WTC11 (cell line): ENCODE results near the gene BMP10. TPM values are rescaled to one million over a fixed set of nuclear protein-coding genes. Genes with fewer than 3 reads are reported as not detected.

Experiments used
- ATAC-seq: fragments of 200-7000 bp; cut with Tn5 transposase; 2 replicates; pipeline ENCODE4 v1.10.0; 2021; ENCODE audit warnings: mild to moderate bottlenecking, moderate library complexity
- CTCF ChIA-PET: fragments of 300-600 bp; sonication (Branson Sonifier 250); formaldehyde crosslinking; loops from one replicate; lab custom pipeline; 2021; ENCODE audit warnings: antibody characterized with exemption; lab: Charles Lee
- POLR2A ChIA-PET: fragments of 350-600 bp; sonication (Branson Sonifier 250); formaldehyde crosslinking; loops from one replicate; lab custom pipeline; 2021; ENCODE audit warnings: antibody characterized with exemption; lab: Charles Lee
- DNase-seq: peaks from one replicate; pipeline ENCODE4 v3.0.0; 2021; ENCODE audit warnings: low spot score
- H3K27ac Mint-ChIP-seq: 2 replicates; pipeline ENCODE4 v1.8.0; 2021; ENCODE audit warnings: mixed read lengths
- H3K27me3 Mint-ChIP-seq: 2 replicates; pipeline ENCODE4 v1.8.0; 2021; ENCODE audit warnings: low read depth, mild to moderate bottlenecking, moderate library complexity, mixed read lengths
- H3K36me3 Mint-ChIP-seq: 2 replicates; pipeline ENCODE4 v1.8.0; 2021; ENCODE audit warnings: mixed read lengths
- H3K4me1 Mint-ChIP-seq: 2 replicates; pipeline ENCODE4 v1.8.0; 2022; ENCODE audit warnings: mixed read lengths
- H3K4me3 Mint-ChIP-seq: 2 replicates; pipeline ENCODE4 v1.8.0; 2021; ENCODE audit warnings: mild to moderate bottlenecking, moderate library complexity, mixed read lengths
- H3K9me3 Mint-ChIP-seq: 2 replicates; pipeline ENCODE4 v1.8.0; 2021; ENCODE audit warnings: mixed read lengths
- ELF4 ChIP-seq: sonication (generic); formaldehyde crosslinking; IDR thresholded peaks from 2 replicates; pipeline ENCODE4 v1.8.1; 2022; ENCODE audit warnings: low read depth, mild to moderate bottlenecking, moderate library complexity, missing genetic modification reagents
- GRHL2 ChIP-seq: fragments of 250-450 bp; sonication (Bioruptor Pico); IDR thresholded peaks from 2 replicates; pipeline ENCODE4 v1.8.0; 2022; ENCODE audit warnings: mild to moderate bottlenecking, moderate library complexity; ENCODE audit not compliant: insufficient replicate concordance, severe bottlenecking
- GTF2I ChIP-seq: fragments of 250-450 bp; sonication (Bioruptor Pico); conservative IDR thresholded peaks from 2 replicates; pipeline ENCODE4 v1.4.0; 2021; ENCODE audit warnings: mild to moderate bottlenecking
- JUN ChIP-seq: sonication (generic); formaldehyde crosslinking; IDR thresholded peaks from 2 replicates; pipeline ENCODE4 v1.8.0; 2023; ENCODE audit warnings: mild to moderate bottlenecking, missing genetic modification reagents
- KAT7 ChIP-seq: sonication (generic); formaldehyde crosslinking; IDR thresholded peaks from 2 replicates; pipeline ENCODE4 v1.8.1; 2023; ENCODE audit warnings: missing genetic modification reagents, mild to moderate bottlenecking, borderline replicate concordance
- MXD4 ChIP-seq: fragments of 250-450 bp; sonication (Bioruptor Pico); IDR thresholded peaks from 2 replicates; pipeline ENCODE4 v1.8.0; 2021; ENCODE audit warnings: mild to moderate bottlenecking, moderate library complexity, borderline replicate concordance
- PRRX2 ChIP-seq: fragments of 250-450 bp; sonication (Bioruptor Pico); IDR thresholded peaks from 2 replicates; pipeline ENCODE4 v1.8.0; 2021; ENCODE audit warnings: mild to moderate bottlenecking
- SMAD3 ChIP-seq: sonication (generic); formaldehyde crosslinking; IDR thresholded peaks from 2 replicates; pipeline ENCODE4 v1.8.0; 2022; ENCODE audit warnings: missing genetic modification reagents, mild to moderate bottlenecking, borderline replicate concordance
- SMAD4 ChIP-seq: sonication (generic); formaldehyde crosslinking; IDR thresholded peaks from 2 replicates; pipeline ENCODE4 v1.8.0; 2022; ENCODE audit warnings: mild to moderate bottlenecking, missing genetic modification reagents
- TEAD4 ChIP-seq: sonication (generic); formaldehyde crosslinking; IDR thresholded peaks from 2 replicates; pipeline ENCODE4 v1.8.0; 2022; ENCODE audit warnings: mild to moderate bottlenecking, missing genetic modification reagents
- TP53 ChIP-seq: sonication (generic); formaldehyde crosslinking; IDR thresholded peaks from 2 replicates; pipeline ENCODE4 v1.8.1; 2023; ENCODE audit warnings: mild to moderate bottlenecking, missing genetic modification reagents
- ZMAT4 ChIP-seq: fragments of 250-450 bp; sonication (Bioruptor Pico); IDR thresholded peaks from 2 replicates; pipeline ENCODE4 v1.9.0; 2021; ENCODE audit warnings: mild to moderate bottlenecking
- ZNF138 ChIP-seq: sonication (generic); formaldehyde crosslinking; conservative IDR thresholded peaks from 2 replicates; pipeline ENCODE4 v1.8.1; 2022; ENCODE audit warnings: mild to moderate bottlenecking, moderate library complexity, missing genetic modification reagents
- ZNF396 ChIP-seq: fragments of 250-450 bp; sonication (Bioruptor Pico); IDR thresholded peaks from 2 replicates; pipeline ENCODE4 v1.8.0; 2021; ENCODE audit warnings: mild to moderate bottlenecking, moderate library complexity, borderline replicate concordance
- total RNA-seq: library from RNA; stranded (reverse); gene quantifications from 3 replicates; pipeline ENCODE4 v1.2.3, GENCODE V29; 2021
- TF ChIP-seq, protein P1 (sequence below): fragments of 250-450 bp; sonication (Bioruptor Pico); conservative IDR thresholded peaks from 2 replicates; pipeline ENCODE4 v1.9.0; 2021; ENCODE audit warnings: mild to moderate bottlenecking
- TF ChIP-seq, protein P2 (sequence below): sonication (generic); formaldehyde crosslinking; IDR thresholded peaks from 2 replicates; pipeline ENCODE4 v1.8.0; 2023; ENCODE audit warnings: missing genetic modification reagents
- TF ChIP-seq, protein P3 (sequence below): sonication (generic); formaldehyde crosslinking; IDR thresholded peaks from 2 replicates; pipeline ENCODE4 v1.8.1; 2023; ENCODE audit warnings: mild to moderate bottlenecking, moderate library complexity, missing genetic modification reagents
- TF ChIP-seq, protein P4 (sequence below): sonication (generic); formaldehyde crosslinking; IDR thresholded peaks from 2 replicates; pipeline ENCODE4 v1.8.0; 2022; ENCODE audit warnings: mild to moderate bottlenecking, missing genetic modification reagents
- TF ChIP-seq, protein P5 (sequence below): fragments of 250-450 bp; sonication (Bioruptor Pico); IDR thresholded peaks from 2 replicates; pipeline ENCODE4 v1.8.0; 2021; ENCODE audit warnings: mild to moderate bottlenecking

BMP10 gene
- total RNA-seq, 1 experiment from 2014 or later, result not detected

GRCh38 chr2:68838641-68839040 lies 32.6 kb downstream of the BMP10 start (continued):
- TF ChIP-seq, protein P1, sequence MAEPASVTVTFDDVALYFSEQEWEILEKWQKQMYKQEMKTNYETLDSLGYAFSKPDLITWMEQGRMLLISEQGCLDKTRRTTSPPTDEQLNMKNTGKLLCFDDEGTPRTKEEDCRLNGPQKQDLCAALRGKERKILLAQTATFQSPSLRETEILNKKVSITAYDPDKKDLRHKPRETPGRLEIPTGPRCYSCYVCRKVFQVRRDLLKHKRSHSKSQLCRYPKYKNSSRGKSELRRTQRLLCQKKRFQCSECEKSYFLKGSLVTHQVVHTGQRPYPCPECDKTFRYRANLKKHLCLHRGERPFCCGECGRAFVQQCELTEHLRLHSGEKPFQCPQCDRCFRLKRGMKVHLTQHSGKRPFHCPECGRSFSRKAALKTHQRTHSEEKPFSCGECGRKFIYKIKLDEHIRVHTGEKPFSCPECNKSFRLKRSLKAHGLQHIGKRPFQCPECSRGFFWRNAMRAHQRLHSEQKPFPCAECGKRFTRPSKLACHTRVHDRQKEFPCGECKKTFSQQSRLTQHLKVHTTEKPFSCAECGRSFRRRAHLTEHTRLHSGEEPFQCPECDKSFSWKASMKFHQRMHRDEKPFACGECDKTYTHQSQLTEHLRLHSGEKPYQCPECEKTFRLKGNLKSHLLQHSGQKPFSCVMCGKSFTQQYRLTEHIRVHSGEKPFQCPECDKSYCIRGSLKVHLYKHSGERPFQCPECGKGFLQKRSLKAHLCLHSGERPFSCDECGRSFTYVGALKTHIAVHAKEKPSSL (CRISPR knock-in tag), result no peak

GRCh38 chr2:68837861-68838341 lies 33.3 kb downstream of the BMP10 start:
- no peak for DNase-seq
- H3K9me3 Mint-ChIP-seq, result peaks cover 16% of the 10 kb centered on the region
- POLR2A ChIA-PET, result no interaction called here
- H3K36me3 Mint-ChIP-seq, result peaks cover 11% of the 10 kb centered on the region
- H3K4me1 Mint-ChIP-seq, result peaks cover 5% of the 10 kb centered on the region; the same call in 1 of the 2 replicates
- no peak overlapping the region for H3K27ac Mint-ChIP-seq
- CTCF ChIA-PET, result interaction anchor here (0.7 to 6.3 kb wide), 9 partner anchors 22 to 375 kb away, joined by 3 to 71 read pairs (median 6); no protein-coding TSS in a partner anchor
- no peaks in the 10 kb centered on the region for H3K27me3 Mint-ChIP-seq
- ATAC-seq, result no peak
- TF ChIP-seq, protein P2, sequence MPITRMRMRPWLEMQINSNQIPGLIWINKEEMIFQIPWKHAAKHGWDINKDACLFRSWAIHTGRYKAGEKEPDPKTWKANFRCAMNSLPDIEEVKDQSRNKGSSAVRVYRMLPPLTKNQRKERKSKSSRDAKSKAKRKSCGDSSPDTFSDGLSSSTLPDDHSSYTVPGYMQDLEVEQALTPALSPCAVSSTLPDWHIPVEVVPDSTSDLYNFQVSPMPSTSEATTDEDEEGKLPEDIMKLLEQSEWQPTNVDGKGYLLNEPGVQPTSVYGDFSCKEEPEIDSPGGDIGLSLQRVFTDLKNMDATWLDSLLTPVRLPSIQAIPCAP (CRISPR knock-in tag), result no peak
- TF ChIP-seq SMAD3 (CRISPR knock-in tag) (no peak), TEAD4 (CRISPR knock-in tag) (no peak), GTF2I (CRISPR knock-in tag) (no peak), KAT7 (CRISPR knock-in tag) (no peak), ZNF138 (CRISPR knock-in tag) (no peak), SMAD4 (CRISPR knock-in tag) (no peak), TP53 (no peak), PRRX2 (CRISPR knock-in tag) (no peak), ELF4 (CRISPR knock-in tag) (no peak), ZNF396 (CRISPR knock-in tag) (no peak), JUN (no peak), MXD4 (no peak), ZMAT4 (CRISPR knock-in tag) (no peak), GRHL2 (CRISPR knock-in tag) (no peak)
- TF ChIP-seq, protein P3, sequence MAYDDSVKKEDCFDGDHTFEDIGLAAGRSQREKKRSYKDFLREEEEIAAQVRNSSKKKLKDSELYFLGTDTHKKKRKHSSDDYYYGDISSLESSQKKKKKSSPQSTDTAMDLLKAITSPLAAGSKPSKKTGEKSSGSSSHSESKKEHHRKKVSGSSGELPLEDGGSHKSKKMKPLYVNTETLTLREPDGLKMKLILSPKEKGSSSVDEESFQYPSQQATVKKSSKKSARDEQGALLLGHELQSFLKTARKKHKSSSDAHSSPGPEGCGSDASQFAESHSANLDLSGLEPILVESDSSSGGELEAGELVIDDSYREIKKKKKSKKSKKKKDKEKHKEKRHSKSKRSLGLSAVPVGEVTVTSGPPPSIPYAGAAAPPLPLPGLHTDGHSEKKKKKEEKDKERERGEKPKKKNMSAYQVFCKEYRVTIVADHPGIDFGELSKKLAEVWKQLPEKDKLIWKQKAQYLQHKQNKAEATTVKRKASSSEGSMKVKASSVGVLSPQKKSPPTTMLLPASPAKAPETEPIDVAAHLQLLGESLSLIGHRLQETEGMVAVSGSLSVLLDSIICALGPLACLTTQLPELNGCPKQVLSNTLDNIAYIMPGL (CRISPR knock-in tag), result no peak
- TF ChIP-seq, protein P4, sequence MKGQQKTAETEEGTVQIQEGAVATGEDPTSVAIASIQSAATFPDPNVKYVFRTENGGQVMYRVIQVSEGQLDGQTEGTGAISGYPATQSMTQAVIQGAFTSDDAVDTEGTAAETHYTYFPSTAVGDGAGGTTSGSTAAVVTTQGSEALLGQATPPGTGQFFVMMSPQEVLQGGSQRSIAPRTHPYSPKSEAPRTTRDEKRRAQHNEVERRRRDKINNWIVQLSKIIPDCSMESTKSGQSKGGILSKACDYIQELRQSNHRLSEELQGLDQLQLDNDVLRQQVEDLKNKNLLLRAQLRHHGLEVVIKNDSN (CRISPR knock-in tag), result no peak
- TF ChIP-seq, protein P5, sequence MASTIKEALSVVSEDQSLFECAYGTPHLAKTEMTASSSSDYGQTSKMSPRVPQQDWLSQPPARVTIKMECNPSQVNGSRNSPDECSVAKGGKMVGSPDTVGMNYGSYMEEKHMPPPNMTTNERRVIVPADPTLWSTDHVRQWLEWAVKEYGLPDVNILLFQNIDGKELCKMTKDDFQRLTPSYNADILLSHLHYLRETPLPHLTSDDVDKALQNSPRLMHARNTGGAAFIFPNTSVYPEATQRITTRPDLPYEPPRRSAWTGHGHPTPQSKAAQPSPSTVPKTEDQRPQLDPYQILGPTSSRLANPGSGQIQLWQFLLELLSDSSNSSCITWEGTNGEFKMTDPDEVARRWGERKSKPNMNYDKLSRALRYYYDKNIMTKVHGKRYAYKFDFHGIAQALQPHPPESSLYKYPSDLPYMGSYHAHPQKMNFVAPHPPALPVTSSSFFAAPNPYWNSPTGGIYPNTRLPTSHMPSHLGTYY (CRISPR knock-in tag), result no peak
- TF ChIP-seq, protein P1 (CRISPR knock-in tag), result no peak
- no peak overlapping the region for H3K4me3 Mint-ChIP-seq
